Activated naive CD8-positive, alpha-beta T cell (primary cell): ENCODE results near the gene CSK.

Experiments used
- H3K27ac Mint-ChIP-seq: one replicate; pipeline ENCODE4 v1.8.0; 2021; ENCODE audit warnings: mixed read lengths
- H3K27me3 Mint-ChIP-seq: one replicate; pipeline ENCODE4 v1.8.0; 2021; ENCODE audit warnings: mixed read lengths
- H3K36me3 Mint-ChIP-seq: one replicate; pipeline ENCODE4 v1.8.0; 2021; ENCODE audit warnings: mixed read lengths
- H3K4me1 Mint-ChIP-seq: one replicate; pipeline ENCODE4 v1.8.0; 2021; ENCODE audit warnings: low read depth, mixed read lengths
- H3K4me3 Mint-ChIP-seq: one replicate; pipeline ENCODE4 v1.8.0; 2021; ENCODE audit warnings: mild to moderate bottlenecking, mixed read lengths
- H3K9me3 Mint-ChIP-seq: one replicate; pipeline ENCODE4 v1.8.0; 2021; ENCODE audit warnings: low read depth, mixed read lengths

The CSK gene

DNA sequence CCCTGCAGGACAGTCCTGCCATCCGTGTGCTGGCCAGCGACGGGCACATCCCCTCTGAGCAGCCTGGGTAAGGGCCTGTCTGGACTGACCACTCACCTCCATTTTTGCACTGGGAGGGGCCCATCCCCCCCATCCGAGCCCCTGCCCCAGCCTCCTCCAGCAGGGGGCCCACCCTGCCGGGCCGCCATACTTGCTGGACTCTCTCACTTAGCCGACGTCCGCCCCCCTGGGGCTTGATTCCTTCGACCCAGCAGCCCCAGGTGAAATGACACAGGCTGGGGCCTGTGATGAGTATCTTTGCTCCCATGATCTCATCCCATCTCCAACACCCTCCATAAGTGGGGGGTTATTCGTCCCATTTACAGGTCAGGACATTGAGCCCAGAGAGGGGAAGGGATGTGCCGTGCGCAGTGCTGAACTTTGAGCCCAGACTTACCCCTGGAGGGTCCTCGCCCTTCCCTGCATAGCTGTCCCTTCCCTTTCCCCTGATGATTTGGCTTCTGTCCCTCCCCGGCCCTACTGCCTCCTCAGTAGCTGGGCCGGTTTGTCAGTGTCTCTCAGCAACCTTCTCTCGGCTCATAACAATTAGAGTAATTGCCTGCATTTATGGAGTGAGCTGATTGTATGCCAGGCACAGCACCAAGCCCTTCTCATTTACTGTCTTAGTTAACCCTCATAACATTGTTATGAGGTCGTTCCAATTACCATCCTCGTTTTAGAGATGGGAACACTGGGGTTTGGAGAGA, 34.9 kb downstream of the CSK start:
- Mint-ChIP-seq H3K9me3 (no peaks in the 10 kb centered on the region), H3K4me3 (no peak overlapping the region), H3K4me1 (peaks cover 3% of the 10 kb centered on the region), H3K36me3 (no peaks in the 10 kb centered on the region), H3K27ac (no peak overlapping the region), H3K27me3 (peaks cover 2% of the 10 kb centered on the region)

GRCh38 chr15:74817370-74817737, 35.5 kb downstream of the CSK start:
- no peaks in the 10 kb centered on the region for H3K9me3 Mint-ChIP-seq
- no peak overlapping the region for H3K27ac Mint-ChIP-seq
- no peak overlapping the region for H3K4me3 Mint-ChIP-seq
- no peaks in the 10 kb centered on the region for H3K36me3 Mint-ChIP-seq
- H3K4me1 Mint-ChIP-seq, result peaks cover 3% of the 10 kb centered on the region
- H3K27me3 Mint-ChIP-seq, result peaks cover 2% of the 10 kb centered on the region

GRCh38 chr15:74820056-74820455, 38.2 kb downstream of the CSK start:
- H3K36me3 Mint-ChIP-seq, result no peaks in the 10 kb centered on the region
- peaks cover 2% of the 10 kb centered on the region for H3K27me3 Mint-ChIP-seq
- no peaks in the 10 kb centered on the region for H3K9me3 Mint-ChIP-seq
- no peak overlapping the region for H3K27ac Mint-ChIP-seq
- H3K4me1 Mint-ChIP-seq, result peaks cover 3% of the 10 kb centered on the region
- H3K4me3 Mint-ChIP-seq, result no peak overlapping the region

DNA sequence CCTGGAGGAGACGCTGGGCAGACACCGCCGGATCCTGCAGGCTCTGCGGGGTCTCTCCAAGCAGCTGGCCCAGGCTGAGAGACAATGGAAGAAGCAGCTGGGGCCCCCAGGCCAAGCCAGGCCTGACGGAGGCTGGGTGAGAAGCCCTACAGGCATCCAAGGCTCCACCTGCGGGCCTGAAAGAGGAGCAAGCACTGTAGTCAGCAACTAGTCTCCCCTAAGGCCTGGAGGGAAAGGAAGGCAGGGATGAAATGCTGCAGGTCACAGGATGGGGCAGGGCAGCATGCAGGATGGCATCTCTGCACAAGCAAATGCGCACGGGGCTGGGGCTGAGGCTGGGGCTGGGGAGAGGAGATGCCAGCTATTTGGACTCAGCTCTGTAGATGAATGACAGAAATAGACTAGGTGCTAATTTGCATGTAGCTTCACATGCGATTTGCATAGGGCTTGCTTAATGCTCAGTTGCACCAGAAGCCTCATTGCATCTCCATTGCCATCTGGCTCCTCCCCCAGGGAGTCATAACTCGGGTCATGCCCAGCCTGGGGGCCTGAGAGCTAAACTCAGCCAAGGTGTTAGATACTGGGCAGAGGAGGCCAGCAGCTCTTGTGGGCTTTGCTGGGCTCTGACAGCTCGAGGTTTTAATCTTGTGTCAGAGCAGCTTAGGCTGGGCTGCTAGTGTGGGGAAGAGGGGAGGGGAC, 39.4 kb downstream of the CSK start:
- Mint-ChIP-seq H3K4me3 (no peak overlapping the region), H3K27me3 (peaks cover 2% of the 10 kb centered on the region), H3K36me3 (no peaks in the 10 kb centered on the region), H3K4me1 (peaks cover 3% of the 10 kb centered on the region), H3K9me3 (no peaks in the 10 kb centered on the region), H3K27ac (no peak overlapping the region)

DNA sequence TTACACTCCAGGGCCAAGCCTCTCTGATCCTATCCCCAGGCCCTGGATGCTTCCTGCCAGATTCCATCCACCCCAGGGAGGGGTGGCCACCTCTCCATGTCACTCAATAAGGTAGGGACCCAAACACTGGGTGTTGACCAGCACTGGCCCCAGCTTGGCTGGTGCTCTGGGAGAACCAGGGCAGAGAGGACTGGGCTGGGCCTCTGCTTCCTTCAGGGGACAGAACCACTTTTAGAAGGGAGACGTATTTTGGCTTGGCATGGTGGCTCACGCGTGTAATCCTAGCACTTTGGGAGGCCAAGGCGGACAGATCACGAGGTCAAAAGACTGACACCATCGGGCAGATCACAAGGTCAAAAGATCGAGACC, 39.9 kb downstream of the CSK start:
- peaks cover 2% of the 10 kb centered on the region for H3K27me3 Mint-ChIP-seq
- H3K27ac Mint-ChIP-seq, result no peak overlapping the region
- no peaks in the 10 kb centered on the region for H3K36me3 Mint-ChIP-seq
- H3K4me3 Mint-ChIP-seq, result no peak overlapping the region
- no peaks in the 10 kb centered on the region for H3K9me3 Mint-ChIP-seq
- H3K4me1 Mint-ChIP-seq, result peaks cover 3% of the 10 kb centered on the region

DNA sequence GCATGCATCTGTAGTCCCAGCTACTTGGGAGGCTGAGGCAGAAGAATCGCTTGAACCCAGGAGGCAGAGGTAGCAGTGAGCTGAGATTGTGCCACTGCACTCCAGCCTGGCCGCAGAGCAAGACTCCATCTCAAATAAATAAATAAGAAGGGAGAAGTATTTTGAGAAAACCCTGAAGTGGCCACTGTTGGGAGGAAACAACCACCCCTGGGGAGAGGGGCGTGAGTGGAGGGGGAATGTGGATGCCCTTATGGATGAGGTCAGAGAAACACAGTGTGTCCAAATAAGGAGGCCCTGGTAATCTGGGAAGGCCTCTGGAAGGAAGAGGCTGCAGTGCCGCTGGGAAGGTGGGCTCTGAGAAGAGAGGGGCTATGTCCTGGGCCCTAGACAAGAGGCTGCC, 40.4 kb downstream of the CSK start:
- Mint-ChIP-seq H3K36me3 (no peaks in the 10 kb centered on the region), H3K9me3 (no peaks in the 10 kb centered on the region), H3K4me3 (no peak overlapping the region), H3K27me3 (peaks cover 2% of the 10 kb centered on the region), H3K4me1 (peaks cover 3% of the 10 kb centered on the region), H3K27ac (no peak overlapping the region)

GRCh38 chr15:74823324-74823723, 41.4 kb downstream of the CSK start:
- peaks cover 8% of the 10 kb centered on the region for H3K27me3 Mint-ChIP-seq
- H3K4me1 Mint-ChIP-seq, result peaks cover 3% of the 10 kb centered on the region
- no peak overlapping the region for H3K4me3 Mint-ChIP-seq
- H3K36me3 Mint-ChIP-seq, result no peaks in the 10 kb centered on the region
- no peaks in the 10 kb centered on the region for H3K9me3 Mint-ChIP-seq
- H3K27ac Mint-ChIP-seq, result no peak overlapping the region

DNA sequence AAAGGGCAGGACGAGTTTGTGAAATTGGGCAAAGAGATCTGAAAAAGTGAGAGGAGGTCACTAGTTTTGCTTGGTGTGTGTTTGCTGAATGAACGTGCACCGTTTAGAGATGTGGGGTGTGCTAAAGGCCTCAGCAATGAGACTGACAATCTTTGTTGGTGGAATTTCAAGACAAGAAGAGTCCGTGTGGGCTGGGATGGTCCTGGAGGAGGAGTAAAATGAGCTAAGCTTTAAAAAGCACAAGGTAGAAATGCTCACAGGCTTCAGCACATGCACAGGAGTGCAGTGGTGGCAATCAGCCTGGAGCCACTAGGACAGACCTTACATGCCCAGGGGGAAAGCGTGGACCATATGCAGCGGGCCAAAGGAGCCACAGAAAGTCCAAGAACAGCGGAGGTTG, 43.1 kb downstream of the CSK start:
- peaks cover 10% of the 10 kb centered on the region for H3K27me3 Mint-ChIP-seq
- H3K36me3 Mint-ChIP-seq, result no peaks in the 10 kb centered on the region
- no peak overlapping the region for H3K4me3 Mint-ChIP-seq
- H3K4me1 Mint-ChIP-seq, result no peaks in the 10 kb centered on the region
- H3K27ac Mint-ChIP-seq, result no peak overlapping the region
- no peaks in the 10 kb centered on the region for H3K9me3 Mint-ChIP-seq

- Mint-ChIP-seq H3K9me3 (no peaks in the 10 kb centered on the region), H3K4me1 (no peaks in the 10 kb centered on the region), H3K27ac (no peak overlapping the region), H3K27me3 (peaks cover 10% of the 10 kb centered on the region), H3K4me3 (no peak overlapping the region), H3K36me3 (no peaks in the 10 kb centered on the region)
Observed at GRCh38 chr15:74825866-74826265, 44.0 kb downstream of the CSK start.

DNA sequence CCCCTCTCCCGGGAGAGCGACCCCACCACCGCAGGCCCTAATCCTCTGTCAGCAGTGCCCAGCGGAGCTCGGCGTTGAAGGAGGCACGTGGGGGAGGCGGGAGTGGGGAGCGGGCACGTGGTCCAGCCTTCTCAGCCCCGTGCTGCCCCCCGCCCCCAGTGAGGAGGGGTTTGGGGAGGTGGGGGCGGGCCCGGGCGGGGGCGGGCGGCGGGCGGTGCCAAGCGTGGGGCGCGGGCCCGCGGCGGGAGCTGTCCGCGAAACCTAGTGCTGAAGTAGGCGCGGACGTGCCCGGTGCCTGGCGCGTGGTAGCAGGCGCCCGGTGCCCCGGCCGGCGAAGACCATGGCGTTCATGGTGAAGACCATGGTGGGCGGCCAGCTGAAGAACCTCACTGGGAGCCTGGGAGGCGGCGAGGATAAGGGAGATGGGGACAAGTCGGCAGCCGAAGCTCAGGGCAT, 44.5 kb downstream of the CSK start, which contains the start of gene CPLX3:
CPLX3 (plus strand) TSS at position 264 of the 456 bp plus-strand sequence; CDS start at position 341, 77 bp downstream.
- Mint-ChIP-seq H3K27me3 (peaks cover 10% of the 10 kb centered on the region), H3K9me3 (no peaks in the 10 kb centered on the region), H3K36me3 (no peaks in the 10 kb centered on the region), H3K4me3 (no peak within 1 kb of the TSS), H3K27ac (no peak within 1 kb of the TSS), H3K4me1 (no peaks in the 10 kb centered on the region)

DNA sequence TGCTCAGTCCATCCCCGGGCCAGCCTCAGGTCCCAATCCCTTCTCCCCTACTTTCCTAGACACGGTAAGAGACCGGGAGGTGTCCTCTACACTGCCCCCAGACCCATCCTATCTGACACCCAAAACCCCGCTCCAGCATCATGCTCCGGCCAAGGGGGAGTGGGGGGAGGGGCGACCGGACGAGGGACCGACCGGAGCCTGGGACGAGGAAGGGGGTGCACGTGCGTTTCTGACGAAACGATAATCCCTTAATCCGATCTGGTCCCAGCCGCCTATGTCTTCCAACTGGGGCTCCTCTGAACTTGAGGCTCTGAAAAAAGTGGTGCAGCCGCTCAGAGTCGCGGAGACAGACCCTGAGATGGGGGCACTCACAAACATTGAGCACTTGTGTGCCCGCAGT, 45.0 kb downstream of the CSK start:
- Mint-ChIP-seq H3K27me3 (peaks cover 10% of the 10 kb centered on the region), H3K4me3 (no peak overlapping the region), H3K36me3 (no peaks in the 10 kb centered on the region), H3K27ac (no peak overlapping the region), H3K4me1 (no peaks in the 10 kb centered on the region), H3K9me3 (no peaks in the 10 kb centered on the region)

DNA sequence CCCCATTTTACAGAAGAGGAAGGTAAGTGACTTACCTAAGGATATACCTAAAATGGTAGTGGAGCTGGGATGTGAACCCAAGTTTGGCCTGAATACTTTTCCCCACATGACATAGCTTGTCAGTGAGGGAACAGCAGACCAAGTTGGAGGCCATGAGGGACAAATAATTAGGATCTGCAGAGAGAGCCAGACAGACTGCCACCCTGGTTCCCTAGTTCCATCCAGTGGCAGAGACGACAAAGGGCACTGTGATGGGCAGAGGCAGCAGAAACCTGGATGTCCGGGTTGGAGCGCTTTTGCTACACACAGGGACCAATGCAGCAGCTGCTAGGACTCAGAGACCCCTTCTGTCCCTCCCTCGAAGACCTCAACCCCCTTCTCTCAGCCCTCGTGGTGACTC, 45.7 kb downstream of the CSK start:
- H3K4me3 Mint-ChIP-seq, result no peak overlapping the region
- peaks cover 10% of the 10 kb centered on the region for H3K27me3 Mint-ChIP-seq
- H3K4me1 Mint-ChIP-seq, result no peaks in the 10 kb centered on the region
- no peaks in the 10 kb centered on the region for H3K9me3 Mint-ChIP-seq
- H3K36me3 Mint-ChIP-seq, result no peaks in the 10 kb centered on the region
- H3K27ac Mint-ChIP-seq, result no peak overlapping the region

- Mint-ChIP-seq H3K27ac (no peak overlapping the region), H3K4me1 (no peaks in the 10 kb centered on the region), H3K9me3 (no peaks in the 10 kb centered on the region), H3K36me3 (no peaks in the 10 kb centered on the region), H3K27me3 (peaks cover 10% of the 10 kb centered on the region), H3K4me3 (no peak overlapping the region)
Observed at GRCh38 chr15:74828835-74829234, 47.0 kb downstream of the CSK start.

DNA sequence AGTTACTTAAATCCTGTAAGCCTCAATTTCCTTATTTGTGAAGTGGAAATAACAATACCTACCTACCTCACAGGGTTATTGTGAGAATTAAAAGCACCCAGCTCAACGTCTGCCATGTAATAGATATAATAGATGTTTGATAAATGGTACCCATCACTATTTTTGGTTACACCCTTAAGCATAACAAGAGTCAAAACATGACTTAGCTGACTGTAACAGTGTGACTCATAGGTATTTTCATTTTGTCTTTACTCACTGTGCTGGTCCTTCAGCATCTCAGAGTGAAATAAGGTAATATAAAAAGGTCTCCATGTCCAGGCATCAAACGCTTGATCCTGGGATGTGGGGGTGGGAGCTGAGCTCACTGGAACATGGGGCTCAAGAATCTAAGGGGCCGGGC, 47.6 kb downstream of the CSK start:
- H3K27me3 Mint-ChIP-seq, result peaks cover 10% of the 10 kb centered on the region
- H3K4me3 Mint-ChIP-seq, result no peak overlapping the region
- no peaks in the 10 kb centered on the region for H3K9me3 Mint-ChIP-seq
- no peaks in the 10 kb centered on the region for H3K4me1 Mint-ChIP-seq
- H3K36me3 Mint-ChIP-seq, result no peaks in the 10 kb centered on the region
- no peak overlapping the region for H3K27ac Mint-ChIP-seq

DNA sequence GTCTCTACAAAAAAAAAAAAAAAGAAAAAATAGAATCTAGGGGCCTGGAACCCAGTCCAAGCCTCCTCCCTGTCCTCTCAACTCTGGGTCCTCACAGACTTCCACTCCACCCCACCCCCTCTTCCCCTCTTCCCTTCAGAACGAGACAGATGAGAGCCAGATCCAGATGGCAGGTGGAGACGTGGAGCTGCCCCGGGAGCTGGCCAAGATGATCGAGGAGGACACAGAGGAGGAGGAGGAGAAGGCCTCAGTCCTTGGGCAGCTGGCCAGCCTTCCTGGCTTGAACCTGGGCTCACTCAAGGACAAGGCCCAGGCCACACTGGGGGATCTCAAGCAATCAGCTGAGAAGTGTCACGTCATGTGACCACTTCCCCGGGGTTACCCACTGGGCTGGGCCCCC, 48.1 kb downstream of the CSK start:
- Mint-ChIP-seq H3K4me1 (peaks cover 1% of the 10 kb centered on the region), H3K9me3 (no peaks in the 10 kb centered on the region), H3K27ac (no peak overlapping the region), H3K36me3 (peaks cover under 1% of the 10 kb centered on the region), H3K27me3 (peaks cover 10% of the 10 kb centered on the region), H3K4me3 (no peak overlapping the region)

DNA sequence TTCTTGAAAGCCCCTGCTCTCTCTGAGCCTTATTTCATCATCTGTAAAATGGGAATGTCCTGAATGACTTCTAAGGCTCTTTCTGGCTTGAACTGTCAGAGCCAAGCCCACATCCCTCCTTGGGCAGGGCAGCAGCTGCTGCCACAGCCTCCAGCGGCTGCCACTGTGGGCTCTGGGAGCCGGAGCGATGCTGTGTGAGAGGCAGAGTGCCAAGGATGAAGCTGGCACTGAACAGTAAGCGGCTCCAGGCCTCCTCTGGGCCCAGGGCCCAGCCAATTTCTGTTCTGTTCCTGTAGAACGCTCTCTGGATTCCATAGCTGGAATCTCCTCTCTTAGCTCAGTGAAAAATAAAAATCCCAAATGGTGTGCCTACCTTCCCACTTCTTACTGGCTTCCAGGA, 49.0 kb downstream of the CSK start:
- no peaks in the 10 kb centered on the region for H3K9me3 Mint-ChIP-seq
- no peak overlapping the region for H3K27ac Mint-ChIP-seq
- peaks cover 3% of the 10 kb centered on the region for H3K36me3 Mint-ChIP-seq
- H3K4me3 Mint-ChIP-seq, result no peak overlapping the region
- peaks cover 10% of the 10 kb centered on the region for H3K27me3 Mint-ChIP-seq
- H3K4me1 Mint-ChIP-seq, result peaks cover 4% of the 10 kb centered on the region
